Measurements from ENCODE around the gene ITPR2.

GRCh38 chr12:26807292-26807691 lies 25.7 kb downstream of the ITPR2 start:
- TF ChIP-seq EZH2phosphoT487 (IDR thresholded peaks at IDR 0.05; ENCODE audit: borderline replicate concordance, low read depth, low read length) (no peak), CTCF (conservative IDR thresholded peaks at IDR 0.05; ENCODE audit: low read length) (no peak)
